ENCODE measurements around the gene ARHGEF7.

The ARHGEF7 gene

GRCh38 chr13:111093136-111093535 is 22.0 kb upstream of the ARHGEF7 start:
- Histone ChIP-seq H3K4me3 (no peak overlapping the region), H3K27ac (no peak overlapping the region)
- DNase-seq (ENCODE audit: low spot score): no peak
- TF ChIP-seq CTCF (IDR thresholded peaks at IDR 0.05): no peak

GRCh38 chr13:111093634-111094033 is 21.5 kb upstream of the ARHGEF7 start:
- Histone ChIP-seq H3K27ac (no peak overlapping the region), H3K4me3 (no peak overlapping the region)
- DNase-seq (ENCODE audit: low spot score): no peak
- TF ChIP-seq CTCF (IDR thresholded peaks at IDR 0.05): no peak

GRCh38 chr13:111095031-111095840 is 19.9 kb upstream of the ARHGEF7 start:
- no peak for DNase-seq (ENCODE audit: low spot score)

GRCh38 chr13:111095911-111096501 is 19.1 kb upstream of the ARHGEF7 start:
- no peak overlapping the region for H3K27ac ChIP-seq
- TF ChIP-seq CTCF (IDR thresholded peaks at IDR 0.05): no peak
- DNase-seq (ENCODE audit: low spot score): no peak
- H3K4me3 ChIP-seq: no peak overlapping the region

More at GRCh38 chr13:111095031-111095840, 19.9 kb upstream of the ARHGEF7 start:
- H3K27ac ChIP-seq: no peak overlapping the region
- no peak overlapping the region for H3K4me3 ChIP-seq
- TF ChIP-seq CTCF (IDR thresholded peaks at IDR 0.05): no peak

GRCh38 chr13:111099290-111099689 is 15.8 kb upstream of the ARHGEF7 start:
- Histone ChIP-seq H3K4me3 (no peak overlapping the region), H3K27ac (no peak overlapping the region)
- no peak for DNase-seq (ENCODE audit: low spot score)
- no peak for TF ChIP-seq CTCF (IDR thresholded peaks at IDR 0.05)

GRCh38 chr13:111110054-111110453 is 5.1 kb upstream of the ARHGEF7 start:
- DNase-seq (ENCODE audit: low spot score): no peak
- TF ChIP-seq CTCF (IDR thresholded peaks at IDR 0.05): no peak
- Histone ChIP-seq H3K4me3 (no peak overlapping the region), H3K27ac (no peak overlapping the region)
